GM19372 (cell line): Measurements from ENCODE around the gene KIF25.

Experiments used
- ATAC-seq: cut with Tn5 transposase; IDR thresholded peaks from one replicate; pipeline ENCODE4 v1.9.1; 2021; ENCODE audit warnings: mild to moderate bottlenecking, low read depth, moderate library complexity; ENCODE audit not compliant: unreplicated experiment

KIF25 gene

GRCh38 chr6:167997642-167998041, at the start of gene KIF25:
Gene KIF25 (plus strand): TSS chr6:167997671. CDS start chr6:168029586, 31,915 bp downstream.
- no peak for ATAC-seq

GRCh38 chr6:167947716-167948115, 49.8 kb upstream of the KIF25 start:
- no peak for ATAC-seq

- no peak for ATAC-seq
Measured at GRCh38 chr6:167948716-167949115, 48.8 kb upstream of the KIF25 start.

GRCh38 chr6:167949121-167949684, 48.3 kb upstream of the KIF25 start:
- no peak for ATAC-seq

- no peak for ATAC-seq
Measured at GRCh38 chr6:167951781-167952511, 45.5 kb upstream of the KIF25 start.

GRCh38 chr6:167952512-167952859, 45.0 kb upstream of the KIF25 start:
- no peak for ATAC-seq

GRCh38 chr6:167953551-167953950, 43.9 kb upstream of the KIF25 start:
- ATAC-seq = no peak

GRCh38 chr6:167954151-167954550, 43.3 kb upstream of the KIF25 start:
- ATAC-seq = no peak

- ATAC-seq = no peak
Measured at GRCh38 chr6:167956491-167956890, 41.0 kb upstream of the KIF25 start.

GRCh38 chr6:167956983-167957492, 40.4 kb upstream of the KIF25 start:
- no peak for ATAC-seq

GRCh38 chr6:167957626-167958025, 39.8 kb upstream of the KIF25 start:
- no peak for ATAC-seq

GRCh38 chr6:167960579-167960978, 36.9 kb upstream of the KIF25 start:
- ATAC-seq = no peak

GRCh38 chr6:167962711-167963110, 34.8 kb upstream of the KIF25 start:
- ATAC-seq = no peak

- no peak for ATAC-seq
Measured at GRCh38 chr6:167963589-167964057, 33.8 kb upstream of the KIF25 start.

GRCh38 chr6:167965592-167966539, 31.6 kb upstream of the KIF25 start:
- no peak for ATAC-seq

- ATAC-seq = no peak
Measured at GRCh38 chr6:167966540-167966905, 30.9 kb upstream of the KIF25 start.

GRCh38 chr6:167968091-167968490, 29.4 kb upstream of the KIF25 start:
- no peak for ATAC-seq

GRCh38 chr6:167970230-167970629, 27.2 kb upstream of the KIF25 start:
- no peak for ATAC-seq

GRCh38 chr6:167972193-167972592, 25.3 kb upstream of the KIF25 start:
- no peak for ATAC-seq

GRCh38 chr6:167973148-167973885, 24.2 kb upstream of the KIF25 start:
- no peak for ATAC-seq
